ENCODE results near the gene SRPK3. TPM values are rescaled to one million over a fixed set of nuclear protein-coding genes. Genes with fewer than 3 reads are reported as not detected.

Gene SRPK3
- total RNA-seq, 2 donors from 2014 or later, result not detected

GRCh38 chrX:153792368-153792767 is 11.5 kb downstream of the SRPK3 start:
- H3K36me3 Mint-ChIP-seq (ENCODE audit: low read depth), result no peaks in the 10 kb centered on the region
- DNase-seq (no peak), ATAC-seq (no peak)
- H3K9me3 ChIP-seq (ENCODE audit: control insufficient read depth, low read length, poor library complexity, severe bottlenecking), result no peaks in the 10 kb centered on the region
- peak overlapping the region; percentile 94 for H3K4me3 Mint-ChIP-seq
- H3K4me1 Mint-ChIP-seq, result peaks cover 16% of the 10 kb centered on the region
- H3K27ac Mint-ChIP-seq, result no peak overlapping the region
- H3K27me3 Mint-ChIP-seq, result no peaks in the 10 kb centered on the region

- H3K4me3 Mint-ChIP-seq, result peak overlapping the region; percentile 94
- no peaks in the 10 kb centered on the region for H3K27me3 Mint-ChIP-seq
- peak overlapping the region; percentile 80 for H3K27ac Mint-ChIP-seq
- ATAC-seq (no peak), DNase-seq (no peak)
- peaks cover 16% of the 10 kb centered on the region for H3K4me1 Mint-ChIP-seq
- no peaks in the 10 kb centered on the region for H3K36me3 Mint-ChIP-seq (ENCODE audit: low read depth)
- H3K9me3 ChIP-seq (ENCODE audit: control insufficient read depth, low read length, poor library complexity, severe bottlenecking), result no peaks in the 10 kb centered on the region
These were observed 12.4 kb downstream of the SRPK3 start for GRCh38 chrX:153793291-153793690.

DNA sequence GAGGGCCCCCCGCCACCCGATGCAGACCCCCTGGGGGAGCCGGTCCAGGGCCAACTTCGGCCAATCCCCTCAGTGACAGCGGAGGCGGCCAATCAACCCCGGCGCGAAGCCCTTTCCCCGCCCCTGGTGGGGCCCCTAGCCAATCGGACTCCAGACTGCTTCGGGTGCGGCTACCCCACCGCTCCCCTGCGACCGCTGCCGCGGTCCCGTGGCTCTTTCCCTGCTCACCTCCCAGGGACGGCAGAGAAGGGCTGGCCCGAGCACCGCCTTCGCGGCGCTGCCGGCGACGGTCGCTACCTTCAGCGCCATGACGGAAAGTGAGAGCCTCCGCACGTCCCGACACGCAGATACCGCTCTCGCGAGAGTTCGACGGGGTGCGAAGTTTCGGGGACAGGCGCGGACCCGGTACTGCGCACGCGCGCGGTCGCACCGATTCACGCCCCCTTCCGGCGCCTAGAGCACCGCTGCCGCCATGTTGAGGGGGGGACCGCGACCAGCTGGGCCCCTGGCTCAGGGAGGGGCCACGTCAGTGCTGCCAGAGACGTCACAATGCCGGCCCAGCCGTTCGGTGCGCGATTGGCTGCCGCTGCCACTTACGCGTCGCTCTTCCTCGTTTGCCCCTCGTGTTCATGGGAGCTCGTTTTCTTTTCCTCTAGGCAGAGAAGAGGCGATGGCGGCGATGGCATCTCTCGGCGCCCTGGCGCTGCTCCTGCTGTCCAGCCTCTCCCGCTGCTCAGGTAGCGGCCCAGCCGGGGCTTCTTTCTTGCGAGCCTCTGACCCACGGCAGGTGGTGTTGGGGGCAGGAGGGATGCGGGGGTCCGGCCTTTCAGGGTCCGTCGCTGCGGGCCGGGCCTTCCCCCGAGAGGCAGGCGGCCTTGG is 13.4 kb downstream of the SRPK3 start, which contains the start of the genes IDH3G and SSR4:
IDH3G (minus strand) TSS at position 358 of the 879 bp plus-strand sequence; CDS start at position 309, 49 bp downstream.
SSR4 (plus strand) TSS at position 651 of the 879 bp plus-strand sequence; CDS start at position 671, 20 bp downstream.
- ATAC-seq (peak; percentile 97), DNase-seq (peak; percentile 83 to 90 (median 88))
- H3K27me3 Mint-ChIP-seq, result no peaks in the 10 kb centered on the region
- H3K27ac Mint-ChIP-seq, result peak within 1 kb of the TSS; percentile 80
- peak within 1 kb of the TSS; percentile 94 for H3K4me3 Mint-ChIP-seq
- H3K9me3 ChIP-seq (ENCODE audit: control insufficient read depth, low read length, poor library complexity, severe bottlenecking), result no peaks in the 10 kb centered on the region
- H3K36me3 Mint-ChIP-seq (ENCODE audit: low read depth), result no peaks in the 10 kb centered on the region
- peaks cover 16% of the 10 kb centered on the region for H3K4me1 Mint-ChIP-seq

- H3K9me3 ChIP-seq (ENCODE audit: control insufficient read depth, low read length, poor library complexity, severe bottlenecking), result no peaks in the 10 kb centered on the region
- DNase-seq, result no peak
- Mint-ChIP-seq H3K27me3 (no peaks in the 10 kb centered on the region), H3K4me1 (peaks cover 16% of the 10 kb centered on the region), H3K36me3 (ENCODE audit: low read depth) (no peaks in the 10 kb centered on the region), H3K4me3 (peak overlapping the region; percentile 94), H3K27ac (peak overlapping the region; percentile 80)
- peak; percentile 4 for ATAC-seq
These were observed 14.3 kb downstream of the SRPK3 start for GRCh38 chrX:153794897-153795816.

DNA sequence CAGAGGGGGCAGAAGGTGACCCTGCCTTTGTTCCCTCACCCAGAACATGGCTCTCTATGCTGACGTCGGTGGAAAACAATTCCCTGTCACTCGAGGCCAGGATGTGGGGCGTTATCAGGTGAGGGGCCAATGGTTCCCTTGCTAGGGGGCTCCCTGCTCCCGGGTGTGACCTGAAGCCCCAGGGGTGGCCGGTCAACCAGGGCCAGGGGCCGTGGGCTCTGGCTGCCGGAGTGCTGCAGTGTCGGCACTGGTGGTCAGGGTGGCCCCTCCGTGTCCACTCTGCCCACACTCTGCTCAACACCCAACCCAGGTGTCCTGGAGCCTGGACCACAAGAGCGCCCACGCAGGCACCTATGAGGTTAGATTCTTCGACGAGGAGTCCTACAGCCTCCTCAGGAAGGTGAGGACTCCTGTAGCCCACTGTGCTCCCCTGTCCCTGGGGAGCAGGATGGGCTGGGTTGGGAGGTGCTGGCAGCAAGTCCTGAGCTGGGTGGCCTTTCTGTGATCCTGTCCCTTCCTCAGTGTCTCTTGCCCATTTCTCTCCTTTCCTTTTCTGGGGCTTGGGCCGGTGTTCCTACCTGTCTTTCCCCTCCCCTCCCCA is 16.7 kb downstream of the SRPK3 start:
- H3K4me1 Mint-ChIP-seq, result peaks cover 16% of the 10 kb centered on the region
- no peak overlapping the region for H3K4me3 Mint-ChIP-seq
- H3K36me3 Mint-ChIP-seq (ENCODE audit: low read depth), result no peaks in the 10 kb centered on the region
- H3K9me3 ChIP-seq (ENCODE audit: control insufficient read depth, low read length, poor library complexity, severe bottlenecking), result no peaks in the 10 kb centered on the region
- no peaks in the 10 kb centered on the region for H3K27me3 Mint-ChIP-seq
- H3K27ac Mint-ChIP-seq, result no peak overlapping the region
- no peak for ATAC-seq
- no peak for DNase-seq

DNA sequence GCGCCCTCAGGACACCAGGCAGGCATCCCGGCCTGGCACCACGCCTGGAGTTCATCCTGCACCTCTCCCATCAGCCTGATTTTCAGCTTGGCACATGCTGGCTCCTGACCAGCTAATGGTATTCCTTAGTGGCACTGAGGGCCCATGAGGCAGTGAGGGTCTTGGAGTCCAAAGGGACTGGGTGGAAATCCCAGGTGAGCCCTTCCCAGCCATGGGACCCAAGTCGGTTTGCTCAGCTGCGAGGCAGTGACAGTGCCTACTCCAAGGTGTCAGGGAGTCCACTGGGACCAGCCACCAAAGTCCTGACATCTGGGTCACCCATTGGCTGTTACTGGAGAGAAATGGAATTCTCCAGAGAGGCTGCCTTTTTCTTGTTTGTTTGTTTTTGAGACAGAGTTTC is 18.5 kb downstream of the SRPK3 start:
- H3K36me3 Mint-ChIP-seq (ENCODE audit: low read depth), result no peaks in the 10 kb centered on the region
- ATAC-seq, result no peak

DNA sequence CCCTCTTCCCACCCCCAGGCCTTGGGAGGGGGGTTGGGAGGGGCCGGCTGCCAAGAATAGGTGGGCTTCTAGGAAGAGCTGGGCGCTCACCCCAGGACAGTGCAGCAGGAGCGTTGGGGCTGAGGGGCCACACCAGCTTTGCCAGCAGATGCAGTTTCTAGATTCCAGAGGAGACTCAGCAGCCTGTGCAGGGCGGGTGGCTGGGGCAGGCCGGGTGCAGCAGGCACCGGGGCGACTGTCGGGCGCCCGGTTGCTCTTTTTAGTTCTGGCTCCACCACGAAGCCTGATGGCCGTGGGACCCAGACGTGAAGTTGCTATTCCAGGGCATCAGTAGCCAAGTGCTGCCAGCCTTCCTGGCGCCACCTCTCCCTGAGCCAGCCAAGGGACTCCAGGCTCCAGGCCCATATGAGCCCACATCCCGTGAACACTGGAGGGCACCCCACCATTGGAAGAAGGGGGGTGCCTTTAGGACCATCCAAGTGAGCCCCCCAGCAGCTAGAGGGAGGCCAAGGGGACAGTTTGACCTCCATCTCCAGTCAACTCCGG is 19.4 kb downstream of the SRPK3 start:
- Mint-ChIP-seq H3K27ac (no peak overlapping the region), H3K36me3 (ENCODE audit: low read depth) (no peaks in the 10 kb centered on the region), H3K4me1 (peaks cover 8% of the 10 kb centered on the region), H3K4me3 (no peak overlapping the region), H3K27me3 (no peaks in the 10 kb centered on the region)
- H3K9me3 ChIP-seq (ENCODE audit: control insufficient read depth, low read length, poor library complexity, severe bottlenecking), result no peaks in the 10 kb centered on the region
- no peak for ATAC-seq
- no peak for DNase-seq

More for the DNA sequence above, 18.5 kb downstream of the SRPK3 start:
- H3K27me3 Mint-ChIP-seq, result no peaks in the 10 kb centered on the region
- peaks cover 10% of the 10 kb centered on the region for H3K4me1 Mint-ChIP-seq
- H3K4me3 Mint-ChIP-seq, result no peak overlapping the region
- no peaks in the 10 kb centered on the region for H3K9me3 ChIP-seq (ENCODE audit: control insufficient read depth, low read length, poor library complexity, severe bottlenecking)
- no peak overlapping the region for H3K27ac Mint-ChIP-seq
- DNase-seq, result no peak

DNA sequence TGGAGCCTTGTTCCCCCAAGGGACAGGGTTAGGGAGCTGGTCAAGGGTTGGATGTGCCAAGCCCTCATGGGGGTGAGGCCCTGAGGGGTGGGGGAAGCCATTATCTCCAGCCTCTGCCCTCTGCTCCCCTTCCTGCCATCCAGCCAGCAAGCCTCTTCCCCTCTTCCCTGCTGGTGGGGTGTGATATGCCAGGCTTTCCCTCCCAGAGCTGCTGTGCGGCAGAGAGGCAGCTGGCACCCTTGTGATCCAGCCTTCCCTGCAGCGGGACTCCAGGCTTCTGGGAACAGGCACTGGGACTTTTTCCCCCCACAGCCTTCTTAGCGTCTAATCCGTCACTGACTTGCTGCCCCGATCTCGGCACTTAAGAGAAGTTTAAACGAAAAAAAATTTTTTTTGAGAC is 19.9 kb downstream of the SRPK3 start:
- DNase-seq, result no peak
- H3K27ac Mint-ChIP-seq, result peak overlapping the region; percentile 63

GRCh38 chrX:153801669-153802068 is 20.8 kb downstream of the SRPK3 start:
- Mint-ChIP-seq H3K27ac (no peak overlapping the region), H3K4me1 (peaks cover 4% of the 10 kb centered on the region), H3K36me3 (ENCODE audit: low read depth) (no peaks in the 10 kb centered on the region), H3K27me3 (no peaks in the 10 kb centered on the region), H3K4me3 (no peak overlapping the region)
- ATAC-seq (no peak), DNase-seq (no peak)
- no peaks in the 10 kb centered on the region for H3K9me3 ChIP-seq (ENCODE audit: control insufficient read depth, low read length, poor library complexity, severe bottlenecking)

More for the DNA sequence above, 19.9 kb downstream of the SRPK3 start:
- Mint-ChIP-seq H3K27me3 (no peaks in the 10 kb centered on the region), H3K36me3 (ENCODE audit: low read depth) (no peaks in the 10 kb centered on the region), H3K4me3 (no peak overlapping the region), H3K4me1 (peaks cover 8% of the 10 kb centered on the region)
- no peak for ATAC-seq
- no peaks in the 10 kb centered on the region for H3K9me3 ChIP-seq (ENCODE audit: control insufficient read depth, low read length, poor library complexity, severe bottlenecking)

- no peaks in the 10 kb centered on the region for H3K9me3 ChIP-seq (ENCODE audit: control insufficient read depth, low read length, poor library complexity, severe bottlenecking)
- Mint-ChIP-seq H3K4me3 (no peak overlapping the region), H3K27me3 (no peaks in the 10 kb centered on the region), H3K36me3 (ENCODE audit: low read depth) (no peaks in the 10 kb centered on the region), H3K4me1 (peaks cover 2% of the 10 kb centered on the region), H3K27ac (no peak overlapping the region)
- no peak for DNase-seq
- ATAC-seq, result no peak
These were observed 21.7 kb downstream of the SRPK3 start for GRCh38 chrX:153802513-153803045.

DNA sequence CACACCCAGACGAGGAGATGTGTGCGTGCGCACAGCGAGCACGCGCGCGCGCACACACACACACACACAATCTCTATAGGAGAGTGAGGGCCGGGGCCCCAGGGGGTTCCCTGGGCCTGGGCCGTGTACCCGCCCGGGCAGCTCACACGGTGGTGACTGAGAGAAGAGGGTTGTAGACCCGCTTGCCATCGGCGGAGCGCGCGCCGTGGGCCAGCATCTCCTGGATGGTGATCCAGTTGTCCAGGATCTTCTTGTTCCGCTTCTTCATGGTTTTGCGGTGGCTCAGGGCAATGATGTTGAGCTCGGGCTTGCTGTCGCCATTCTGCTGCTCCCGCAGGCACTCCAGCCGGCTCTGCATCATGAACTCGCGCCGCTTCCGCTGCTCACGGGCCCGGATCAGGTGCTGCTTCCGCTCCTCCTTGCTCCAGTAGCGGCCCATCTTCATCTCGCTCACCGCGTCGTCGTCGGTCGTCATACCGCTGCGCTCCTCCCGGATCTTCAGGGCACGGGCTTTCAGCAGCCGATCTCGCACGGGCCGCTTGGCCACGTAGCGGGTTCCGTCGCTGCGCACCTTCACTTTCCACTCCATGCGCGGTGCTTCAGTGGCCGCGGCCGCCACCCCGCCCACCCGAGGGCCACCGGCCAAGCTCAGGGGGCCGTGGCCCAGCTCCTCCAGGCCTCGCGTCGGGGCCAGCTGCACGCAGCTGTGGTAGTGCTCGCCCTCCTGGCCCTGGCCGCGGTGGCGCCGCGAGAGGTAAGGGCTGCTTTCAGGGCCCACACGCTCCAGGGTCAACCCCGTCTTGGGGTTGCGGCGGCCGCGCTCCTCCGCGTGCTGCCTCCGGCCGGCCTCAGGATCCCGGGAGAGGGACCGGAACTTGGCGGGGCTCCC is 22.6 kb downstream of the SRPK3 start:
- H3K4me3 Mint-ChIP-seq, result no peak overlapping the region
- H3K9me3 ChIP-seq (ENCODE audit: control insufficient read depth, low read length, poor library complexity, severe bottlenecking), result no peaks in the 10 kb centered on the region
- ATAC-seq (no peak), DNase-seq (no peak)
- H3K27ac Mint-ChIP-seq, result no peak overlapping the region
- H3K36me3 Mint-ChIP-seq (ENCODE audit: low read depth), result no peaks in the 10 kb centered on the region
- H3K4me1 Mint-ChIP-seq, result peaks cover 4% of the 10 kb centered on the region
- no peaks in the 10 kb centered on the region for H3K27me3 Mint-ChIP-seq
